Neuron (in vitro differentiated cells): ENCODE measurements around the gene MMP11.

Source experiments
- H2AFZ ChIP-seq: one replicate; pipeline ENCODE4 v1.6.1; 2013; ENCODE audit warnings: low read depth, mild to moderate bottlenecking, inconsistent platforms, low read length, moderate library complexity
- H3K27me3 ChIP-seq: one replicate; pipeline ENCODE4 v1.6.1; 2013; ENCODE audit warnings: low read length; ENCODE audit not compliant: insufficient read depth
- H3K36me3 ChIP-seq: one replicate; pipeline ENCODE4 v1.6.1; 2013; ENCODE audit warnings: low read length; ENCODE audit not compliant: insufficient read depth
- H3K4me1 ChIP-seq: one replicate; pipeline ENCODE4 v1.6.1; 2013; ENCODE audit warnings: low read length; ENCODE audit not compliant: insufficient read depth
- H3K4me3 ChIP-seq: 2 replicates; pipeline ENCODE4 v1.5.1; 2013; ENCODE audit warnings: mild to moderate bottlenecking, low read length, moderate library complexity
- H3K9me3 ChIP-seq: one replicate; pipeline ENCODE4 v1.6.1; 2013; ENCODE audit warnings: low read length

MMP11 gene

DNA sequence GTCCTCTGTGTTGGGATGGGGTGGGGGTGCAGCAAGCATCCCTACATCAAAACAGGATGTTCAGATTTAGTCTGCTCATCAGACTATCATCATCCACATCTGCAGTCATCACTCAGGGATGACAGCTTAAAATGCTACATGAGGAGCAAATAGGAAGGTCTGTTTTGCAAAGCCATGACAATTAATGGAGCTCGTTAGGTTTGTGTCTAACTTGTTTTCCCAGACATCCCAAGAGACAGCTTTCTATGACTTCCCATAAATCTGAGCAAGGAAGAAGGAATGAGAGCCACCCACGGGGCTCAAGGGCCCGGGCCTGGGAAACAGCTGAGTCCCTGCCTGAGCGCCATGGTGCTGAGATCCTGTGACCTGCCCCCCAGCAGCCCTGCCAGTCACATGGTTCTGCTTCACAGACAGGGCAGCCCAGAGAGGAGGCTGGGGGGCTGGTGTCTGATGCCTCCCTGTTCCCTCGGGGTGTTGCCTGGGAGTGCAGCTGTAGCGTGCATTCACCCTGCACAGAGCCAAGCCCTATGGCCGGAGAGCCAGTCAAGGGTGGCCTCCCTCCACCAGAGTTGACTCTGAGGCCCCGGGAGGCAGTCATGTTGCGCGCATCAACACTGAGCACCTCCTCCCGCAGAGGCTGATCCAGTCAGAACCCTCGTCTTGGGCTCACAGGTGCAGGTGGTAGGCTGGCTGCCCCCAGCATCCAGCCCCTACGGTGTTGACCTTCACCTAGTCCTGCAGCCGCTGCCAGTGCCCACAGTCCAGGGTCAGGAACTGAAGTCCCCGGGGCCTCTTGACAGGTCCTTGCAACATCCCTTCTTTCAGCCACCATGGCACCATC lies 54.1 kb downstream of the MMP11 start:
- no peaks in the 10 kb centered on the region for H3K9me3 ChIP-seq
- H3K4me1 ChIP-seq = no peaks in the 10 kb centered on the region
- no peak overlapping the region for H3K4me3 ChIP-seq
- no peak overlapping the region for H2AFZ ChIP-seq
- peaks cover 86% of the 10 kb centered on the region for H3K36me3 ChIP-seq
- no peaks in the 10 kb centered on the region for H3K27me3 ChIP-seq

DNA sequence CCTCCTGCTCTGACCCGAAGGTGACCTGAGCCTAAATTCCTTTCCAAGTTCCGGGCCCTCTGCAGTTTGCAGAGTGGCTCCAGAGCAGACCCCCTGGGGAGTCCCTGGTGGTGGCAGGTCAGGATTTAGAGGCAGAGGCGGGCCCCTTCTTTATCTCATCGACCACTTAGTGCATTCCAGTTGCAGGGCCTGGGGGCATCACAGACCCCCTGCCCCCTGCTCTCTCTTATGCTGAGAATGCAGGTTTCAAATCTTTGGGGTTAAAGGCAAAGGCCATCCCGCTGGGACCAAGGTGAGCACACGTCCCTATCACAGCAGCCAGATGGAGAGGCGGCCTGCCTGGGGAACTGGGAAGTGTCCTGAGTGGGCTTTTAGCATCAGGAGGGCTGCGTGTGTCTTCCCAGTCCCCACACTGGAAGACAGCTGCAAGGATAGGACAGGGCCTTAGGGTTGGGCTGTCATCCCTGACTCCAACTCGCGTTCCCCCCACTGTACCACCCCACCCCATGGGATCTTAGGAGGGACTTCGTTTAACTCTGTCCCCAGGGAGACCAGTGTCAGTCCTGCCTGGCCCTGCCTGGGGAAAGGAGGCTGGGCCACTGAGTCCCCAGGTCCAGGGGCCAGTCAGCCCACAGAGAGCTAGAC lies 54.8 kb downstream of the MMP11 start:
- no peak overlapping the region for H2AFZ ChIP-seq
- no peak overlapping the region for H3K4me3 ChIP-seq
- H3K4me1 ChIP-seq = no peaks in the 10 kb centered on the region
- peaks cover 87% of the 10 kb centered on the region for H3K36me3 ChIP-seq
- no peaks in the 10 kb centered on the region for H3K27me3 ChIP-seq
- no peaks in the 10 kb centered on the region for H3K9me3 ChIP-seq

DNA sequence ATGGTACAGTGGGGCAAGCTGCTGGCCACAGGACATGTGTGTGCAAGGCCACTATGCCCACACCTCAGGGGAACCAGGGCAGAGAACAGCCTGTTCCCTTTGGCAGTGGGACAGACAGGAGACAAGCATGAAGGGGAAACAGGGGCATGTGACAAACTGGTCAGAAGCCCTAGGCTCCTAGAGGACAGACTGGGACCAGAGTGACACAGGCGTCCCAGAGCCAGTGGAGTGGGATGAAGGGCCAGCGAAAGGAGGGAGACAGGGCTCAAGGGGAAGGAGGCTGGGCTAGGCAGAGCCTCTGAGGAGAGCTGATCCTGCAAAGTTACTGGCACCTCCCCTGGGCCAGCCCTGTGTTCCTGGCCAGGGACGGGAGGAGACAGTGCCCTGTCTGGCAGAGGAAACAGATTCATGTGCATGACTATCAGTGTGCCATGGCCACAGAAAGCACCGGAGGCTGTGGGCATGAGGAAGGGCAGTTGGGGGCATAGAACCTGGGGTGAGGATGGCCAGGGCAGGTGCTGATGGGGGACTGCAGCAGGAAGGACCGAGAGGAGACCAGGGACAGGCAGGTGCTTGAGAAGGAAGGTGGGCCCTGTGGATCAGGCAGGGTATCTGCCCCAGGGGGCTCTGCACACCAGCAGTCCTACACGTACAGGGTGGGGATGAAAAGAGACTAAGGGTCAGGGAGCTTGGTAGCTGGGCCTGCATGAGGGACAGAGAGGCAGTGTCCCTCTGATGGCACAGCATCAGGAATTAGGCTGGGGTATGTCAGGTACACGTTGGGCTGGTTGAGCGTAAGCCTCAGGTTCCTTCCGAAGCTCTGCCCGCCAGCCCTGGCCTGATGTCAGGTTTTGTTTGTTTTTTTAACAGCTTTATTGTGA lies 56.4 kb downstream of the MMP11 start:
- peaks cover 86% of the 10 kb centered on the region for H3K36me3 ChIP-seq
- H3K9me3 ChIP-seq = no peaks in the 10 kb centered on the region
- no peaks in the 10 kb centered on the region for H3K4me1 ChIP-seq
- no peaks in the 10 kb centered on the region for H3K27me3 ChIP-seq
- H2AFZ ChIP-seq = no peak overlapping the region
- no peak overlapping the region for H3K4me3 ChIP-seq

DNA sequence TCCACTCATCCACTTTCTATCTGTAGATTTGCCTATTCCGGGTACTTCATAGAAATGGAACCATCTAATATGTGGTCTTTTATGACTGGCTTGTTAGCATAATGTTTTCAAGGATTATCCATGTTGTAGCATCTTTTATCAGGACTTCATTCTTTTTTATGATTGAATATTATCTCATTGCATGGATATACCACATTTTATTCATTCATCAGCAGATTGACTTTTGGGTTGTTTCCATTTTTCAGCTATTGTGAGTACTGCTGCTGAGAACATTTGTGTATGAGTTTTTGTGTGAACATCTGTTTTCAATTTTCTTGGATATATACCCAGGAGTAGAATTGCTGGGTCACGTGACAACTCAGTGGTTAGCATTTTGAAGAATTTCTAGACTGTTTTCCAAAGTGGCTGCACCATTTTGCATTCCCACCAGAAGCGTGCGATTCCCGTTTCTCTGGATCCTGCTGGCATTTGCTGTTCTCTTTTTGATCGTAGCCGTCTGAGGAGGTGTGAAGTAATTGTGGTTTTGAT lies 57.3 kb downstream of the MMP11 start:
- Histone ChIP-seq H2AFZ (no peak overlapping the region), H3K9me3 (no peaks in the 10 kb centered on the region), H3K4me3 (no peak overlapping the region), H3K36me3 (peaks cover 85% of the 10 kb centered on the region), H3K4me1 (no peaks in the 10 kb centered on the region), H3K27me3 (no peaks in the 10 kb centered on the region)

DNA sequence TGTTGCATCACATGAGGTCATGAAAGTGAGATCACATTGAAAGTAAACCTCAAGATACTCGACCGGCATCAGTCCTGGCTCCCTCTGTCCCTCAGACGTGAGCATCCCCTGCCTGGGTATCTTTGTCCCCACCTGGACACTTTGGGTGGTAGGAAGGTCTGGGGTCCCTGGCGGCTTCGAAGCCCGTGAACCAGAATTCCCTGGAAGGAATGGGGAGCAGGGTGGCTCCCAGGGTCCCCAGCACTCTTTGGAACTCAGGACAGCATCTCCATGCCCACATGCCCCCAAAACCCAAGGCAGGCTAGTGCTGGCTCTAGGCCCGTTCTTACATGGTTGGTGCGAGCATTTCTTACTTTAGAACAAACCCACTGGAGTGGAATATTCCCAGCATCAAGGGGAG lies 58.6 kb downstream of the MMP11 start:
- Histone ChIP-seq H2AFZ (no peak overlapping the region), H3K4me1 (no peaks in the 10 kb centered on the region)

DNA sequence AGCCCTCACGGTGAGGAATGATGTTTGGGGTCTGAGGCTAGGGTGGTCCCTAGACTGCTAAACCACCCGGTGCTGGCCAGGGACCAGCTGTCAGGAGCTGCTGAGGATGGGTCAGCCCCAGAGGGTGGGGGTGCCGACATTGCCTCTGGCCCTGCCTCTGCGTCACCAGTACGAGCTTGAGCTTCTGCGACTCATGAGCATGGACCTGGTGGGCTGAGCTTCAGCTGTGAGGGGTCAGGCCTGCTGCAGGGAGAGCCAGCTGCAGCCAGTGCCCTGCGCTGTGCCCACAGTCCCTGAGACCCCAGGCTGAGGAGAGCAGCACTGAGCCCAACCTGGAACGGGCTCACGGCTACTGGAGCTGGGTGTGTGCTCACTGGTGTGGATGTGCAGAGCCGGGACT lies 59.1 kb downstream of the MMP11 start:
- Histone ChIP-seq H3K4me3 (no peak overlapping the region), H3K9me3 (no peaks in the 10 kb centered on the region), H2AFZ (no peak overlapping the region), H3K36me3 (peaks cover 80% of the 10 kb centered on the region), H3K27me3 (no peaks in the 10 kb centered on the region), H3K4me1 (no peaks in the 10 kb centered on the region)

More for the DNA sequence above, 58.6 kb downstream of the MMP11 start:
- no peaks in the 10 kb centered on the region for H3K27me3 ChIP-seq
- peaks cover 85% of the 10 kb centered on the region for H3K36me3 ChIP-seq
- no peaks in the 10 kb centered on the region for H3K9me3 ChIP-seq
- H3K4me3 ChIP-seq = no peak overlapping the region

DNA sequence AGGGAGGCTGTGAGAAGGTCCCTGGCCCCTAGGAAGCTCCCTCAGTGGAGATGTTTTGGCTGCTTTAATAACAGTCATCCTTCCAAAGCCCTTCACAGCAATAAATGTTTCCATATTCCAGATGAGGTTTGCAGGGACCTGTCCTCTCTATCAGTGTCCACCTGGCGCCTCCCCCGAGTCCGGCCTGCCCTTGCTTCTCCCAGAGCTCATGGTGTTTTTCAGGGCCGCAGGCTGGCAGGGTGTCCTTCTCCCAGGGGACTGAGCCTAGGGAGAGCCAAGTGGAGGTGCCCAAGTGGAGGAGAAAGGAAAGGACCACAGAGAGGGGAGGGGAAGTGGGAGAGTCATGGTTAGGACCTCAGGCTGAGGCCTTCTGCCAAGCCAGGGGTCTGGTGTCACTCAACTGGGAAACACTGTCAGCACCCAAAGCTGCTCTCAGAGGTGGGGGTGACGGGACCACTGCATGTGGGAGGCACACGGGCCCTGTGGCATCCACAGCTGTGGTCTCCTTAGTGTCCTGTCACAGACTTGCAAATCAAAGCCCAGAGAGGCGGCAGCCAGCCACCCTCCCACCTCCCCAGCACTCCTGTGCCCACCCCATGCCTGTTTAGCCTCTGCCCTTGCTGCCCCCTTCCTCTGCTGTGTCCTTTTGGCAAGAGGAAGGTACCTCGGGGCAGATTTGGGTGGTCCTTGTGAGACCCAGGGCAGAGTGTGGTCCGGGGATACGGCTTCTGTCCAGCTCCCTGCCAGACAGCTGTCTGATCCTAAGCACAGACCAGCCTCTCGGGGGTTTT lies 59.8 kb downstream of the MMP11 start:
- Histone ChIP-seq H2AFZ (no peak overlapping the region), H3K4me1 (peaks cover 3% of the 10 kb centered on the region), H3K9me3 (no peaks in the 10 kb centered on the region), H3K27me3 (no peaks in the 10 kb centered on the region), H3K4me3 (no peak overlapping the region), H3K36me3 (peaks cover 74% of the 10 kb centered on the region)

DNA sequence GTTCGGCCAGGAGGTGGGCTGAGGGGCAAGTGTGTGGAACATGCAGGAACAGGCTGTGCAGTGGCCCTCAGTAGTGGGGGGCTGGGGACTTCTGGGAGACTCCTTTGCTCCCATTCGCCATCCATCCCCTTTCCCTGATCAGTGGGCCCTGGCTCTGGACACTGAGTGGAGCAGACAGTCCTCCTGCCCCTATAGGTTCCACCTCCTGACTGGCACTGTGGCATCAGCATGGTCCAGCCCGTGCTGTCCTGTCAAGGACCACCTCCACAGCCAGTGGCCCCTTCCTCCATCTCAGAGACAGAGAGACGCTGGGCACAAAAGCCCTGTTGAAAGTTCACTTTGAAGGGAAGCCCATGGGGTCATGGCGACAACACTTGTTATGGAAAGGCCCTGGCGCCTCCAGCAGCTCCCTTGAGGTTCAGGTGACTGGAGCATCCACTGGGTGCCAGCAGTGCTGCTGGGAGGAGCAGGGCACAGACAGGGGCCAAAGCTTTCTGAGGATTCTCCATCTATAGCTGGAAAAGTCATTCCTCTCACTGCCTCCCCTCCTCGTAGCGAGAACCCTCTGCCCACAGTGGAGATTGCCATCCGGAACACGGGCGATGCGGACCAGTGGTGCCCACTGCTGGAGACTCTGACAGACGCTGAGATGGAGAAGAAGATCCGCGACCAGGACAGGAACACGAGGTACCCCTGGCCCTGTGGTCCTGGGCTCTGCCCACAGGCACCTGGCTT lies 60.5 kb downstream of the MMP11 start:
- peaks cover 11% of the 10 kb centered on the region for H3K4me1 ChIP-seq
- H3K27me3 ChIP-seq = no peaks in the 10 kb centered on the region
- H3K36me3 ChIP-seq = peaks cover 69% of the 10 kb centered on the region
- no peak overlapping the region for H3K4me3 ChIP-seq
- H2AFZ ChIP-seq = no peak overlapping the region
- no peaks in the 10 kb centered on the region for H3K9me3 ChIP-seq
